Chondrocyte (in vitro differentiated cells): ENCODE data around the gene NHLRC1. TPM values are rescaled to one million over a fixed set of nuclear protein-coding genes. Genes with fewer than 3 reads are reported as not detected.

Experiments
- DNase-seq: peaks from one replicate; pipeline ENCODE4 v3.0.0; 2021; ENCODE audit warnings: mixed read lengths, low spot score
- H3K27ac Mint-ChIP-seq: one replicate; pipeline ENCODE4 v1.8.0; 2021; ENCODE audit warnings: mild to moderate bottlenecking, moderate library complexity, mixed read lengths; ENCODE audit not compliant: unreplicated experiment
- H3K27me3 Mint-ChIP-seq: 2 replicates; pipeline ENCODE4 v1.8.0; 2021; ENCODE audit warnings: low read depth, mixed read lengths
- H3K36me3 Mint-ChIP-seq: 2 replicates; pipeline ENCODE4 v1.8.0; 2021; ENCODE audit warnings: low read depth, mixed read lengths
- H3K4me1 Mint-ChIP-seq: 2 replicates; pipeline ENCODE4 v1.8.0; 2021; ENCODE audit warnings: low read depth, mild to moderate bottlenecking, mixed read lengths
- H3K4me3 Mint-ChIP-seq: one replicate; pipeline ENCODE4 v1.8.0; 2021; ENCODE audit warnings: mild to moderate bottlenecking, moderate library complexity, mixed read lengths; ENCODE audit not compliant: unreplicated experiment
- H3K9me3 Mint-ChIP-seq: 2 replicates; pipeline ENCODE4 v1.8.0; 2021; ENCODE audit warnings: low read depth, mixed read lengths
- CTCF ChIP-seq: fragments of 200-600 bp; sonication (generic); IDR thresholded peaks from 2 replicates; pipeline ENCODE4 v1.5.0; 2021; ENCODE audit warnings: antibody characterized with exemption, mild to moderate bottlenecking, moderate library complexity
- total RNA-seq: library from RNA; stranded (reverse); gene quantifications from 3 replicates; pipeline ENCODE4 v1.2.1, GENCODE V29; 2021

Gene NHLRC1
- total RNA-seq, 1 donor from 2014 or later = 1.1 TPM

GRCh38 chr6:18088419-18089296 is 33.8 kb downstream of the NHLRC1 start:
- DNase-seq = no peak
- Mint-ChIP-seq H3K27ac (no peak overlapping the region), H3K9me3 (peaks cover 13% of the 10 kb centered on the region), H3K4me1 (no peaks in the 10 kb centered on the region), H3K27me3 (no peaks in the 10 kb centered on the region), H3K36me3 (no peaks in the 10 kb centered on the region), H3K4me3 (no peak overlapping the region)
- no peak for TF ChIP-seq CTCF

- Mint-ChIP-seq H3K27me3 (no peaks in the 10 kb centered on the region), H3K4me3 (no peak overlapping the region), H3K27ac (no peak overlapping the region), H3K4me1 (peaks cover 7% of the 10 kb centered on the region), H3K9me3 (peaks cover 13% of the 10 kb centered on the region), H3K36me3 (no peaks in the 10 kb centered on the region)
- TF ChIP-seq CTCF = no peak
- DNase-seq = no peak
Observed at GRCh38 chr6:18087396-18088165, 34.9 kb downstream of the NHLRC1 start.

GRCh38 chr6:18081025-18081668 is 41.3 kb downstream of the NHLRC1 start:
- H3K4me1 Mint-ChIP-seq = peaks cover 23% of the 10 kb centered on the region
- no peaks in the 10 kb centered on the region for H3K27me3 Mint-ChIP-seq
- H3K4me3 Mint-ChIP-seq = no peak overlapping the region
- peak overlapping the region; percentile 46 for H3K27ac Mint-ChIP-seq
- no peak for DNase-seq
- TF ChIP-seq CTCF = no peak
- no peaks in the 10 kb centered on the region for H3K36me3 Mint-ChIP-seq
- H3K9me3 Mint-ChIP-seq = no peaks in the 10 kb centered on the region

- no peaks in the 10 kb centered on the region for H3K36me3 Mint-ChIP-seq
- no peak for TF ChIP-seq CTCF
Observed at GRCh38 chr6:18080544-18080943, 41.9 kb downstream of the NHLRC1 start.

GRCh38 chr6:18078866-18079265 is 43.6 kb downstream of the NHLRC1 start:
- DNase-seq = no peak
- H3K27me3 Mint-ChIP-seq = no peaks in the 10 kb centered on the region

More at GRCh38 chr6:18080544-18080943, 41.9 kb downstream of the NHLRC1 start:
- Mint-ChIP-seq H3K4me1 (peaks cover 23% of the 10 kb centered on the region), H3K9me3 (peaks cover 3% of the 10 kb centered on the region), H3K4me3 (no peak overlapping the region), H3K27ac (no peak overlapping the region), H3K27me3 (no peaks in the 10 kb centered on the region)
- DNase-seq = no peak

More at GRCh38 chr6:18078866-18079265, 43.6 kb downstream of the NHLRC1 start:
- no peak overlapping the region for H3K4me3 Mint-ChIP-seq
- no peaks in the 10 kb centered on the region for H3K36me3 Mint-ChIP-seq
- peaks cover 23% of the 10 kb centered on the region for H3K4me1 Mint-ChIP-seq
- H3K9me3 Mint-ChIP-seq = peaks cover 7% of the 10 kb centered on the region
- TF ChIP-seq CTCF = no peak
- H3K27ac Mint-ChIP-seq = no peak overlapping the region
